IPS-NIHi7 (cell line): ENCODE results near the gene KLC3.

Experiments used
- DNase-seq: peaks from one replicate; pipeline ENCODE4 v3.0.0; 2012; ENCODE audit warnings: mixed read lengths; ENCODE audit errors: extremely low spot score

The KLC3 gene

DNA sequence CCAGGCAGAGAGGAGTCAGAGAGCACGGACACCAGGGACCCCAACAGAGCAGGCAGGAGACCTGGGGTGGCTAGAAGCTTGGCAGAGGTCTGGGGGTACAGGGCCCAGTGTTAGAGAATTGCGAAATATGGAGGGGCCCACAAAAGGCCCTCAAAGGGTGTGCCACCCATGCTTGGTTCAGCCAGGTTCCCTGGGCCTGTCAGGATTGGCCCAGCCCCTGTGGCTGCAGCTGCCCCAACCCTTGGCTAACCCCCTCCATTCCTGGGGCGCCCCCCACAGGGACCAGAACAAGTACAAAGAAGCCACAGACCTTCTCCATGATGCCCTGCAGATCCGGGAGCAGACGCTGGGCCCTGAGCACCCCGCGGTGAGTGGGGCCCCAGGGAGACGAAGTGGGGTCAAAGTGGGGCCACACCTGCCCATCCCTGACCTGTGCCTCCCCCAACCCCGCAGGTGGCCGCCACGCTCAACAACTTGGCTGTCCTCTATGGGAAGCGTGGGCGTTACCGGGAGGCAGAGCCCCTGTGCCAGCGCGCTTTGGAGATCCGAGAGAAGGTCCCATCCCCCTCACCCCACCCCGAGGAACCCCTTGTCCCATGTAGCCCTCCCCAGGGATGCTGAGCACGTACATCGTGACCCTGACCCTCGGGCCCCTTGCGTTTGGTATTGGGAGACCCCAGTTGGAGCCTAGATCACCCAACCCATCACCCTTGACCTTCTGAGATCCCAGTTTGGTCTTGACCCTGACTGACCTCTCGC is 8.0 kb downstream of the KLC3 start:
- no peak for DNase-seq

- DNase-seq = no peak
Measured at GRCh38 chr19:45349126-45349415, 8.5 kb downstream of the KLC3 start.

DNA sequence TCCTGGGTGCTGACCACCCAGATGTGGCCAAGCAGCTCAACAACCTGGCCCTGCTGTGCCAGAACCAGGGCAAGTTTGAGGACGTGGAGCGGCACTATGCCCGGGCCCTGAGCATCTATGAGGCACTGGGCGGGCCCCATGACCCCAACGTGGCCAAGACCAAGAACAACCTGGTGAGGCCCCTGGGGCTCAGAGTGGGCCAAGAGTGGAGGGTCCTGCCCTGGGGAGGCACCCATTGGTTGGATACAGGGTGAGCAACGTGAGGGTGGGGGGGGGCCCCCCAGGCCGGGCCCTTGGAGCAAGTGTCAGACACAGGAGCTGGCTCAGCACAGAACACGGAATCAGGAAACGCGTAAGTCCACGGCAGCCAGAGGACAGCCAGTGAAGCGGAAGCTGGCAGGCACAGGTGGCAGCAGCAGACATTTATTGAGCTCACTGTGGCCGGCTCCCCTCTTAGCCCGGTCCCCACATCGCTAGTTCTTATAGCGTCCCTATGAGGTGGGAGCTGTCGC is 8.9 kb downstream of the KLC3 start:
- DNase-seq = no peak

- DNase-seq = no peak
Measured at GRCh38 chr19:45350477-45351058, 10.0 kb downstream of the KLC3 start.

DNA sequence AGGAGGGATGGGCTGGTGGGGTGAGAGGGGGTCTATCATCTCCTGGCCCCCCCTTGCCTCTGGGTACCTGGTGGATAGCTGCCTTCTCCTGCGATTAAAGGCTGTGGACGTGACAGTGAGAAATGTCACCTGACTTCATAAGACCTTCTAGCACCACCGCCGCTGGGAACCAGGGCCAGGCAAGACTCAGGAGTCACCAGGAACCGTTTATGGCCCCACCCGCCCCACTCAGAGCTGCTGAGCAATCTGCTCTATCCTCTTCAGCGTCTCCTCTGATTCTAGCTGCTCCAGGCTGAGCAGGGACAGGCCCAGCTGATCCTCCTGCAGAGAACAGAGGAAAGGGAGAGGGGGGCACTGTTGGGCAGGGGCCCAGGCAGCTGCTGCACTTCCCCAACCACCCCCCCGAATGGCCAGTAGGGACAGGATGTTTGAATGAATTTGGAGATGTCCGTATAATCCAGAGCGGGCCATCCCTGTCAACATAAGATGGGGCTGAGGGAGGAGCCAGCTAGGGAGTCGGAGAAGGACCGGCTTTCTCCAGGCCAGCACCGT is 10.9 kb downstream of the KLC3 start:
- no peak for DNase-seq

DNA sequence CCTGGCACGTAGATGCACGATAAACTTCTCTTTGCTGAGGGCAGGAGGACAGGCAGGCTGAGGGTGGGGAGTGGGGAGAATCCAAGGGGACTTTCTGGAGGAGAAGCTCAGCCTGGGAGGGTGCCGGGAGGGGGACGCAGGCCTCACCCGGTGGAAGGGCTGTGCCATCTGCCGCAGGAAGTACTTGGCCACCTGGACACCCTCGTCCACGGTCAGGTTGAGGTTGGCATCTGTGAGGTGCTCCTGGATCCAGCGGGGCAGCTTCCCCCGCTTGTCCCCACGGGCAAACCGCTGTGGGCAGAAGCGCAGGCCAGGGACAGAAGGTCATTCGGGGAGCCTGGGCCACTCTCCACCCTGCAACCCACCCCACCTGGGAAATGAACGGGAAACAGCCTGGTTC is 11.5 kb downstream of the KLC3 start:
- DNase-seq = no peak

- no peak for DNase-seq
Measured at GRCh38 chr19:45352471-45352870, 11.9 kb downstream of the KLC3 start.

- DNase-seq = no peak
Measured at GRCh38 chr19:45352914-45353796, 12.6 kb downstream of the KLC3 start.

- DNase-seq = no peak
Measured at GRCh38 chr19:45354241-45354842, 13.8 kb downstream of the KLC3 start.

DNA sequence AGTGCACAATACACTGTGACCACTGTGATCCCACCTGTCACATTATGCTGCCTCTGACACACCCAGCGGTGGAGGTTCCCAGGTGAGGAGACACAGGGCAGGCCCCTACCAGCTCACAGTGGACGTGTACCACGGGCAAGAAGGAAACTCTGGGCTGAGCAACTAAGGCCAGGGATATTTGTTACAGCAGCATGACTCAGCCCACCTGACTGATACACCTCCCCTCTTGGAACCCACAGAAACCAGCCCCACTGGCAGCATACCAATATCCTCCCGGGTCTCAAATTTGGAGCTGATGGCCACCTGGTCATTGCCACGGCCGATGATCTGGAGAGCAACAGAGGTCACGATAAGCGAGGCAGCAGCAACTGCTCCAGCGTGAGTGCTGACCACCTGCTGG is 14.9 kb downstream of the KLC3 start:
- no peak for DNase-seq

DNA sequence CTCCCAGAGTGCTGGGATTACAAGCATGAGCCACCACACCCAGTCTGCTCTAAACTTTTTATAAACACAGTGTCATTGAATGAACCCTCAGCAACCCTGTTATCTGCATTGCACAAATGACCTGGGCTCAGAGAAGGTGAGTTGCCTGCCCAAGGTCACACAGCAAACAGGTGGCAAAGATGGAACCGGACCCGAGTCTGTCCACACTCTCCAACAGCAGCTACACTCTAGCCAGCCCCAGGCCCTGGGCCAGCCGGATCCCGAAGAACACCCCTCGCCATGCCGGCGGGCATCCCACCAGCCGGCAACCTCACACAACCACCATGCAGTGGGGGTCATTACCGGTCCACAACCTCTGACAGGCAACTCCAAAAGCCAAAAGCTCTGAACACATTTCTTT is 15.4 kb downstream of the KLC3 start:
- DNase-seq = no peak

- no peak for DNase-seq
Measured at GRCh38 chr19:45356760-45357444, 16.4 kb downstream of the KLC3 start.

DNA sequence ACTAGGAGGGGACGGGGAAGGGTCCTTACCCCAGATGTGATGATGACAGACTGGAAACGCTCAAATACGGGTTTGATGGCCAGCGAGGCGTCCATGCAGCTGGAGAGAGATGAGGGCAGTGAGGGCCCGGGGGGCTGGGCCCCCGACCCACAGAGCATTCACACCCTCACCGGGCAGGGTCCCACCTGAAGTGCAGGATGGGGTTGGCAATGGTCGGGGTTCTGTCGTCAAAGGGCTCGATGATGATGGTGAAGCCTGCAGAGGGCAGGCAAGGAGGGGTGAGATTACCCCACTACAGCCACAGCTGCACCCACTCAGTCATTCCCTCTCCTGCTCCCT is 16.9 kb downstream of the KLC3 start:
- no peak for DNase-seq

DNA sequence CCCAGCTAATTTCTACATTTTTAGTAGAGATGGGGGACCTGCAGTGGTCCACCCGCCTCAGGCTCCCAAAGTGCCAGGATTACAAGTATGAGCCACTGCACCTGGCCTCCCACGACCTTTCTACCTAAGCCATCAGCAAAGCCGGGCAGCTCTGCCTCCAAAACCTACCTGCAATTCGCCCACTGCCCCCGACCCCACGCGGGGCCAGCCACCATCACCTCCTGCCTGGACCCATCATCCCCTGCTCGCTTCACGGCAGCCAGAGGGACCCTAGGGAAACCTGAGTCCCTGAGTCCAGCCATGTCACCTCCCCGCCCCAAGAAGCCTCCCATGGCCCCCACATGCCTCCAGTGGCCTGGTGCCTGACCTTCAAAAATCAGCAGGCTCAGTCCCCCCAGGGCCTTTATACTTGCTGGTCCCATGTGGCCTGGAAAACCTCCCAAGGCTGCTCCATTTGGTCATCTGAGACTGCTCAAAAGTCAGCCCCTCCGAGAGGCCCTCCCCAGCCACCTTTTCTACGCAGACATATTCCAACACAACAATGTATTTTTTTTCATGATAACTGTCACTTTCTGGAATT is 17.8 kb downstream of the KLC3 start:
- DNase-seq = no peak

DNA sequence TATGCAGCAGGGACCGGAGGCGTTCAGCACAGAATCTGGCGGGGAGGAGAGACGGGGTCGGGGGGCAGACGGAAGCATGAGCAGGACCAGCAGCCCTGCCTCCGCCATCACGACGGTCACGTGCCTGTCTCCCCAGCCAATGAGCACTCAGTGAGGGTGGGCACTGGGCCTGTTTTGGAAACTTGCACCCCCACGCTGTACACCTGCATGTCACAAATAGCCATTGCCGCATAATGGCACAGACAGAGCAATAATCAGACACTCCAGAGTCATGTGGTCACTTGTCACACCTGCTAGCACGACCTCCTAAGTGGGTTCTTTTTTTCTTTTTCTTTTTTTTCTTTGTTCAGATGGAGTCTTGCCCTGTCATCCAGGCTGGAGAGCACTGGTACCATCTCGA is 21.1 kb downstream of the KLC3 start:
- DNase-seq = no peak

DNA sequence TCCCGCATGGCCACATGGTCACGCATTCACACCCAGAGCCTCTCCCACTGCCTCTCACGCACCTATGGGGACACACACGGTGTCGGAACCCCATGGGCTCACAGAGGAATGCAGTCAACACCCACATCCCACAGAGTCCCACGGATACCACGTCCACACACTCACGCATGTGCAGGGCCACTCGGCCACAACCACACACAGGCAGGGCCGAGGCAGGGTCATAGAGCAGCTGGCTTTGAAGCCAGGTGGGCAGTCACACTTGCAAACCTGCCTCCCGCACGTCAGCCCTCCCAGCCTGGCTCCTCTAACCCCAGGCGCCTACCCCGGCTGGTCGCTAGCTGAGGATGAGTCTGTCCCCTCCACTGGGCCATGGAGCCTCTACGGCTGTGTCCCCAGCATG is 21.7 kb downstream of the KLC3 start:
- no peak for DNase-seq

DNA sequence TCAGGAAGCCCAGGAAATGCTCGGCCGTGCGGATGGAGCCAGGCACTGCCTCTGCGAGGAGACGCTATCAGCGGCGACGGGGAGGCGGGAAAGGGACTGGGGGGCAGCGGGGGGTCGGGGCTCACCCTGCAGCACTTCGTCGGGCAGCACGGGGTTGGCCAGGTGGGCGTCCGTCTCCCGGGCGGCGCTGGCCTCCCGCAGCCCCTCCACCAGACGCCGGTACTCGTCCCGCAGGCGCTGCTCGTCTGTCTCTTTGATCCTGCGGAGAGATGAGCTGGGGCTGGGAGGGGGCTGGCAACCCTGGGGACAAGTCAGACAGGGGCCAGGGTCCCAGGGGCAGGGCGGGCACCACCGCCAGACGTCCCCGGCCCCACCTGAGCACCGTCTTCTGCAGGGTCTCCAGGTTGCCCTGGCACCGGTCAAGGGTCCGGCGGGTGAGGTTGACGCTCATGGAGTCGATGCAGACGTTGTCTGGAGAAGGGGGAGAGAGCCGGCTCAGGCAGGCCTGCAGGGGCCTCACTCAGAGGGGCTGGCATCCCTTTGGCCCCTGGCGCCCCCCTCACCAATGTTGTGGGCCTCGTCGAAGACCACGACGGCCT is 23.4 kb downstream of the KLC3 start:
- DNase-seq = no peak

DNA sequence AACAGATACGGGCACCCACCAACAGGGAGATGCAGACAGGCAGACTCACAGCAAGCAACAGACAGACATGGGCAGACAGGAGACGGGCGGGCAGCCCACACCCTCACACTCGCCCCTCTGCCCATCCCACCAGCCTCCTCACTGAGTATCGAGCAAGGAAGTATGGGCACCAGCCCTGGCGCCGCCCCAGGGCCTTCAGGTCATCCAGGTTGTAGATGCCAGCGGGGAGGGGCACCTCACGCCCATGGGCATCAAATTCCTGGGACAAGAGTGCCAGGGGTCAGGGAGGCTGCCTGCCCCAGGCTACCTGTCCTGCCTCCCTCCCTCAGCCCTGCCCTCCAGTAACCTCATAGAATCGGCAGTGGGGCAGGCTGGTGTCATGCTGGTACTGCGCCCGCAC is 24.1 kb downstream of the KLC3 start:
- no peak for DNase-seq

- DNase-seq = no peak
Measured at GRCh38 chr19:45368127-45368526, 27.6 kb downstream of the KLC3 start.

GRCh38 chr19:45368737-45369340 is 28.3 kb downstream of the KLC3 start:
- no peak for DNase-seq
